Mononuclear cell (primary cell): ENCODE data around the gene QSOX1. TPM values are rescaled to one million over a fixed set of nuclear protein-coding genes. Genes with fewer than 3 reads are reported as not detected.

Source experiments
- H3K27me3 ChIP-seq: 2 replicates; pipeline ENCODE4 v1.6.0; 2011; ENCODE audit warnings: low read length, control low read depth; ENCODE audit not compliant: insufficient read depth
- H3K4me1 ChIP-seq: 2 replicates; pipeline ENCODE4 v1.5.1; 2011; ENCODE audit warnings: mild to moderate bottlenecking, low read length, control low read depth; ENCODE audit not compliant: insufficient read depth
- H3K4me3 ChIP-seq: 2 replicates; pipeline ENCODE4 v1.5.1; 2011; ENCODE audit warnings: mild to moderate bottlenecking, low read length, moderate library complexity
- H3K9me3 ChIP-seq: 2 replicates; pipeline ENCODE4 v1.5.1; 2011; ENCODE audit warnings: low read depth, mild to moderate bottlenecking, control low read depth, low read length
- total RNA-seq: library from RNA; depleted of rRNA; stranded (reverse); fragments of >200 nt; gene quantifications from one replicate; pipeline ENCODE4 v1.2.3, GENCODE V29; 2012

Gene QSOX1
- total RNA-seq, 1 donor, result 56.0 TPM

GRCh38 chr1:180248176-180248575 is 93.5 kb downstream of the QSOX1 start:
- H3K27me3 ChIP-seq, result no peaks in the 10 kb centered on the region
- H3K9me3 ChIP-seq, result no peaks in the 10 kb centered on the region

GRCh38 chr1:180248731-180249681 is 94.3 kb downstream of the QSOX1 start:
- peaks cover 6% of the 10 kb centered on the region for H3K4me1 ChIP-seq
- no peaks in the 10 kb centered on the region for H3K27me3 ChIP-seq
- H3K4me3 ChIP-seq, result no peak overlapping the region
- no peaks in the 10 kb centered on the region for H3K9me3 ChIP-seq

More at GRCh38 chr1:180248176-180248575, 93.5 kb downstream of the QSOX1 start:
- Histone ChIP-seq H3K4me1 (peaks cover 6% of the 10 kb centered on the region), H3K4me3 (no peak overlapping the region)

- H3K4me3 ChIP-seq, result no peak overlapping the region
- H3K27me3 ChIP-seq, result no peaks in the 10 kb centered on the region
Observed at GRCh38 chr1:180249725-180250498, 95.2 kb downstream of the QSOX1 start.

GRCh38 chr1:180250499-180250770 is 95.8 kb downstream of the QSOX1 start:
- peaks cover 6% of the 10 kb centered on the region for H3K4me1 ChIP-seq
- no peak overlapping the region for H3K4me3 ChIP-seq
- no peaks in the 10 kb centered on the region for H3K9me3 ChIP-seq
- no peaks in the 10 kb centered on the region for H3K27me3 ChIP-seq

More at GRCh38 chr1:180249725-180250498, 95.2 kb downstream of the QSOX1 start:
- Histone ChIP-seq H3K9me3 (no peaks in the 10 kb centered on the region), H3K4me1 (peaks cover 6% of the 10 kb centered on the region)

- Histone ChIP-seq H3K4me3 (no peak overlapping the region), H3K27me3 (no peaks in the 10 kb centered on the region), H3K9me3 (no peaks in the 10 kb centered on the region), H3K4me1 (peaks cover 6% of the 10 kb centered on the region)
Observed at GRCh38 chr1:180250883-180251509, 96.3 kb downstream of the QSOX1 start.

GRCh38 chr1:180251526-180252305 is 97.0 kb downstream of the QSOX1 start:
- Histone ChIP-seq H3K4me1 (peaks cover 6% of the 10 kb centered on the region), H3K9me3 (no peaks in the 10 kb centered on the region), H3K27me3 (no peaks in the 10 kb centered on the region), H3K4me3 (no peak overlapping the region)

GRCh38 chr1:180252638-180253536 is 98.2 kb downstream of the QSOX1 start:
- no peaks in the 10 kb centered on the region for H3K27me3 ChIP-seq
- no peaks in the 10 kb centered on the region for H3K4me1 ChIP-seq
- no peak overlapping the region for H3K4me3 ChIP-seq
- no peaks in the 10 kb centered on the region for H3K9me3 ChIP-seq

Other genes starting within 250 kb of the QSOX1 start
- gene CEP350, start 200.1 kb upstream of the QSOX1 start, total RNA-seq, result 76.0 TPM
- gene LHX4, start 75.4 kb downstream of the QSOX1 start, total RNA-seq, result 0.10 TPM